H9 (cell line): Measurements from ENCODE around the gene AP2A2. TPM values are rescaled to one million over a fixed set of nuclear protein-coding genes. Genes with fewer than 3 reads are reported as not detected.

Source experiments
- DNase-seq: peaks from one replicate; pipeline ENCODE4 v3.0.0-alpha.2; 2017
- H2AFZ ChIP-seq: one replicate; pipeline ENCODE4 v1.6.1; 2013; ENCODE audit warnings: mild to moderate bottlenecking, low read length, control low read depth, moderate library complexity
- H2AK5ac ChIP-seq: 2 replicates; pipeline ENCODE4 v1.6.1; 2013; ENCODE audit warnings: low read length, control low read depth, mixed read lengths; ENCODE audit not compliant: insufficient read length
- H2BK120ac ChIP-seq: one replicate; pipeline ENCODE4 v1.6.1; 2013; ENCODE audit warnings: low read depth, mild to moderate bottlenecking, low read length, control low read depth, inconsistent platforms; ENCODE audit not compliant: poor library complexity, severe bottlenecking
- H2BK12ac ChIP-seq: 2 replicates; pipeline ENCODE4 v1.6.1; 2013; ENCODE audit warnings: low read length, control low read depth, mixed read lengths, low read depth; ENCODE audit not compliant: insufficient read length
- H2BK15ac ChIP-seq: 2 replicates; pipeline ENCODE4 v1.6.1; 2013; ENCODE audit warnings: low read depth, low read length, control low read depth
- H2BK20ac ChIP-seq: one replicate; pipeline ENCODE4 v1.6.1; 2013; ENCODE audit warnings: low read depth, mild to moderate bottlenecking, low read length, control low read depth, inconsistent platforms; ENCODE audit not compliant: poor library complexity, severe bottlenecking
- H2BK5ac ChIP-seq: 2 replicates; pipeline ENCODE4 v1.6.1; 2013; ENCODE audit warnings: low read length, control low read depth, mixed read lengths; ENCODE audit not compliant: insufficient read length
- H3K14ac ChIP-seq: 2 replicates; pipeline ENCODE4 v1.6.1; 2013; ENCODE audit warnings: low read length, control low read depth; ENCODE audit not compliant: insufficient read depth
- H3K18ac ChIP-seq: 2 replicates; pipeline ENCODE4 v1.6.1; 2013; ENCODE audit warnings: low read depth, mild to moderate bottlenecking, mixed read lengths, low read length, control low read depth; ENCODE audit not compliant: insufficient read length
- H3K23ac ChIP-seq: 2 replicates; pipeline ENCODE4 v1.6.1; 2013; ENCODE audit warnings: low read length, control low read depth, mixed read lengths, low read depth; ENCODE audit not compliant: insufficient read length
- H3K23me2 ChIP-seq: 2 replicates; pipeline ENCODE4 v1.6.1; 2013; ENCODE audit warnings: low read depth, mild to moderate bottlenecking, mixed read lengths, low read length, control low read depth; ENCODE audit not compliant: insufficient read length, poor library complexity, severe bottlenecking
- H3K27ac ChIP-seq: 2 replicates; pipeline ENCODE4 v1.5.1; 2013; ENCODE audit warnings: low read length, control low read depth, mixed read lengths, low read depth; ENCODE audit not compliant: insufficient read length
- H3K27me3 ChIP-seq: 2 replicates; pipeline ENCODE4 v1.6.1; 2013; ENCODE audit warnings: low read length, control low read depth, inconsistent platforms; ENCODE audit not compliant: insufficient read depth
- H3K4ac ChIP-seq: 2 replicates; pipeline ENCODE4 v1.6.1; 2013; ENCODE audit warnings: low read depth, mild to moderate bottlenecking, control low read depth, inconsistent platforms, low read length, moderate library complexity
- H3K4me1 ChIP-seq: 2 replicates; pipeline ENCODE4 v1.6.1; 2013; ENCODE audit warnings: low read length, control low read depth, inconsistent platforms; ENCODE audit not compliant: insufficient read depth
- H3K4me2 ChIP-seq: 2 replicates; pipeline ENCODE4 v1.6.1; 2013; ENCODE audit warnings: low read length, control low read depth, mixed read lengths; ENCODE audit not compliant: insufficient read length, insufficient read depth
- H3K56ac ChIP-seq: 2 replicates; pipeline ENCODE4 v1.6.1; 2013; ENCODE audit warnings: low read depth, mild to moderate bottlenecking, mixed read lengths, low read length, control low read depth; ENCODE audit not compliant: insufficient read length
- H3K79me1 ChIP-seq: 2 replicates; pipeline ENCODE4 v1.6.1; 2013; ENCODE audit warnings: low read depth, mild to moderate bottlenecking, moderate library complexity, low read length, control low read depth, inconsistent platforms; ENCODE audit not compliant: insufficient read depth, poor library complexity, severe bottlenecking
- H3K79me2 ChIP-seq: 2 replicates; pipeline ENCODE4 v1.6.1; 2013; ENCODE audit warnings: low read length, control low read depth, inconsistent platforms; ENCODE audit not compliant: insufficient read depth
- H3K9ac ChIP-seq: 2 replicates; pipeline ENCODE4 v1.6.1; 2013; ENCODE audit warnings: low read length, control low read depth, mixed read lengths; ENCODE audit not compliant: insufficient read length; ENCODE audit errors: extremely low read depth
- H3K9me3 ChIP-seq: one replicate; pipeline ENCODE4 v1.6.1; 2013; ENCODE audit warnings: low read depth, low read length, inconsistent platforms; ENCODE audit not compliant: control insufficient read depth
- H3T11ph ChIP-seq: one replicate; pipeline ENCODE4 v1.6.1; 2013; ENCODE audit warnings: mild to moderate bottlenecking, low read length, control low read depth, inconsistent platforms
- H4K20me1 ChIP-seq: one replicate; pipeline ENCODE4 v1.6.1; 2013; ENCODE audit not compliant: control insufficient read depth, insufficient read length, insufficient read depth
- H4K5ac ChIP-seq: 2 replicates; pipeline ENCODE4 v1.6.1; 2013; ENCODE audit warnings: low read depth, mild to moderate bottlenecking, mixed read lengths, low read length, control low read depth; ENCODE audit not compliant: insufficient read length
- H4K8ac ChIP-seq: replicated peaks from 2 replicates; pipeline ENCODE4 v1.6.1; 2013; ENCODE audit warnings: low read length, control low read depth, mixed read lengths, low read depth; ENCODE audit not compliant: insufficient read length
- H4K91ac ChIP-seq: 2 replicates; pipeline ENCODE4 v1.6.1; 2013; ENCODE audit warnings: low read depth, mild to moderate bottlenecking, moderate library complexity, mixed read lengths, low read length, control low read depth; ENCODE audit not compliant: insufficient read length
- H3K27ac Mint-ChIP-seq, 3 experiments: 2 replicates in 2 of 3; 3 replicates in 1 of 3; pipeline ENCODE4 v1.8.0; 2020 to 2021; ENCODE audit warnings: mixed read lengths in 3 of 3, mild to moderate bottlenecking in 1 of 3, moderate library complexity in 1 of 3
- H3K27me3 Mint-ChIP-seq: 2 replicates; pipeline ENCODE4 v1.8.0; 2021; ENCODE audit warnings: low read depth, mild to moderate bottlenecking, moderate library complexity, mixed read lengths
- H3K36me3 Mint-ChIP-seq, 3 experiments: 2 replicates in 2 of 3; 3 replicates in 1 of 3; pipeline ENCODE4 v1.8.0; 2020 to 2021; ENCODE audit warnings: low read depth in 3 of 3, mixed read lengths in 3 of 3; ENCODE audit not compliant: insufficient read depth in 1 of 3
- H3K4me1 Mint-ChIP-seq, 2 experiments: 2 replicates each; pipeline ENCODE4 v1.8.0; 2020; ENCODE audit warnings: mixed read lengths in 2 of 2
- H3K4me3 Mint-ChIP-seq, 2 experiments: 2 replicates in 1 of 2; 3 replicates in 1 of 2; pipeline ENCODE4 v1.8.0; 2020 to 2021; ENCODE audit warnings: mild to moderate bottlenecking in 2 of 2, mixed read lengths in 2 of 2, moderate library complexity in 1 of 2
- H3K9me3 Mint-ChIP-seq, 2 experiments: 2 replicates in 1 of 2; 3 replicates in 1 of 2; pipeline ENCODE4 v1.8.0; 2020; ENCODE audit warnings: mild to moderate bottlenecking in 2 of 2, mixed read lengths in 2 of 2, moderate library complexity in 1 of 2
- WGBS: extraction: QIAGEN DNeasy Blood & Tissue Kit; methylation state at CpG from one replicate; pipeline ENCODE4 v1.1.7; 2013; ENCODE audit warnings: missing lambda C conversion rate, low lambda C conversion rate, mixed read lengths; ENCODE audit not compliant: insufficient read length; ENCODE audit errors: extremely low coverage; 5-methylcytosine and 5-hydroxymethylcytosine counted together
- total RNA-seq: library from RNA; stranded (reverse); gene quantifications from 2 replicates; pipeline ENCODE4 v1.2.1, GENCODE V29; 2021
- TF ChIP-seq, protein P1 (sequence below): fragments of 200-600 bp; sonication (generic); conservative IDR thresholded peaks from 3 replicates; pipeline ENCODE4 v1.8.0; 2021; ENCODE audit warnings: antibody characterized with exemption, mild to moderate bottlenecking

Gene AP2A2
- total RNA-seq, 1 experiment from 2014 or later: 53.7 TPM

DNA sequence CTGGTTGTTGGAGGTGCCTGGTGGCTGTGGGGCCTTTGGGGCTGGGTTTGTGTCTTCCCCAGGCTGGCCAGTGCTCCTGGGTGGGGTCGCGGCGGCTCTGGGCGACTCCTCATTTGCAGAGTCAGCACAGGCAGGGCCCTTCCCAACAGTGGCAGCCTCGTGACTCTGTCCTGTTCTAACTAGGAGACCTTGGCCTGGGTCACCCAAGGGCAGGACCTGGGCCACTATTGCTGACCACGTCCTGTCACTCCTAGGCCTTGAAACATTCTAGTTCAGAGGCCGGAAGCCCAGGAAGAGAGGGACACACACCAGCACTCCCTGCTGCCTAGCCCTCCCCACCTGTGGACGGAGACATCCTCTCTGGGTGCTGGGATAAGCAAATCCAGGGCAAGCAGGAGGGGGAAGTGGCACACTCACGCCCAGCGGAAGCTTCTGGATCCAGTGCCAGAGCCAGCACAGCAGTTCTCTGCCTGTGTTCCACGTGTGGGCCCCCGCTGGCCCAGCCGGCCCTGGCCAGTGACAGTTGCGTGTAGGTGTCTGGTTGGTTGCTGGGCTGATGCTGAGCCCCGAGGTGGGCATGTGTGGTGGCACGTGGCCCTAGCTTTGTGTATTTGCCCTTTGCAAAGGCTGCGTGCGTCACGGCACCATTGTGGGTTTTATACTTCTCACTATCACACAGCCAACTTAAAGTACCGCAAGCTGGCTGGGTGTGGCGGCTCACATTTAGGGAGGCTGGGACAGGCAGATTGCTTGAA, 10.7 kb upstream of the AP2A2 start:
- Mint-ChIP-seq H3K9me3 (no peaks in the 10 kb centered on the region), H3K27ac (no peak overlapping the region), H3K4me3 (no peak overlapping the region), H3K36me3 (no peaks in the 10 kb centered on the region), H3K4me1 (peaks cover 10 to 12% of the 10 kb centered on the region in 2 experiments), H3K27me3 (peaks cover 2% of the 10 kb centered on the region; the same call in 1 of the 2 replicates)
- no peaks in the 10 kb centered on the region for H3K27me3 ChIP-seq
- no peaks in the 10 kb centered on the region; the same call in 1 of the 2 replicates for H3K79me2 ChIP-seq
- H3K14ac ChIP-seq: no peak overlapping the region
- H3K4me2 ChIP-seq: no peak overlapping the region
- no peak overlapping the region for H2BK15ac ChIP-seq
- no peak overlapping the region for H4K5ac ChIP-seq
- H3K27ac ChIP-seq: no peak overlapping the region
- H3K4me1 ChIP-seq: no peaks in the 10 kb centered on the region; the same call in 1 of the 2 replicates
- H3K9me3 ChIP-seq: no peaks in the 10 kb centered on the region
- H4K8ac ChIP-seq: no peak overlapping the region
- H4K91ac ChIP-seq: no peak overlapping the region
- H3K79me1 ChIP-seq: peaks cover under 1% of the 10 kb centered on the region
- H4K20me1 ChIP-seq: peaks cover 3% of the 10 kb centered on the region
- H2BK20ac ChIP-seq: no peak overlapping the region
- TF ChIP-seq, protein P1, sequence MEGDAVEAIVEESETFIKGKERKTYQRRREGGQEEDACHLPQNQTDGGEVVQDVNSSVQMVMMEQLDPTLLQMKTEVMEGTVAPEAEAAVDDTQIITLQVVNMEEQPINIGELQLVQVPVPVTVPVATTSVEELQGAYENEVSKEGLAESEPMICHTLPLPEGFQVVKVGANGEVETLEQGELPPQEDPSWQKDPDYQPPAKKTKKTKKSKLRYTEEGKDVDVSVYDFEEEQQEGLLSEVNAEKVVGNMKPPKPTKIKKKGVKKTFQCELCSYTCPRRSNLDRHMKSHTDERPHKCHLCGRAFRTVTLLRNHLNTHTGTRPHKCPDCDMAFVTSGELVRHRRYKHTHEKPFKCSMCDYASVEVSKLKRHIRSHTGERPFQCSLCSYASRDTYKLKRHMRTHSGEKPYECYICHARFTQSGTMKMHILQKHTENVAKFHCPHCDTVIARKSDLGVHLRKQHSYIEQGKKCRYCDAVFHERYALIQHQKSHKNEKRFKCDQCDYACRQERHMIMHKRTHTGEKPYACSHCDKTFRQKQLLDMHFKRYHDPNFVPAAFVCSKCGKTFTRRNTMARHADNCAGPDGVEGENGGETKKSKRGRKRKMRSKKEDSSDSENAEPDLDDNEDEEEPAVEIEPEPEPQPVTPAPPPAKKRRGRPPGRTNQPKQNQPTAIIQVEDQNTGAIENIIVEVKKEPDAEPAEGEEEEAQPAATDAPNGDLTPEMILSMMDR: no peak
- no peak overlapping the region for H2BK12ac ChIP-seq
- H2BK5ac ChIP-seq: no peak overlapping the region
- H3K56ac ChIP-seq: no peak overlapping the region
- peaks cover 15% of the 10 kb centered on the region for H3K23me2 ChIP-seq
- H2AK5ac ChIP-seq: no peak overlapping the region
- H2BK120ac ChIP-seq: no peak overlapping the region
- no peak overlapping the region for H3K4ac ChIP-seq
- H3K9ac ChIP-seq: no peak overlapping the region
- H3K23ac ChIP-seq: no peak overlapping the region
- no peak overlapping the region for H2AFZ ChIP-seq
- WGBS: no CpG with 5 or more reads among the region's 21 CpGs
- no peak for DNase-seq
- no peak overlapping the region for H3T11ph ChIP-seq
- H3K18ac ChIP-seq: no peak overlapping the region
